Lung (tissue), 12 donors: ENCODE results near the gene PGBD1. TPM values are rescaled to one million over a fixed set of nuclear protein-coding genes. Genes with fewer than 3 reads are reported as not detected.

Experiments
- ATAC-seq: fragments of 200-7000 bp; cut with Tn5 transposase; one replicate; pipeline ENCODE4 v1.9.1; 2020; ENCODE audit warnings: moderate number of reproducible peaks; ENCODE audit not compliant: insufficient read depth, low FRiP score
- DNase-seq, 3 donors: peaks; one replicate each; pipeline ENCODE4 v3.0.0-alpha.2; 2013 to 2017
- H3K27ac ChIP-seq, 2 donors: one replicate each; pipeline ENCODE4 v1.5.1; 2013; ENCODE audit warnings: mild to moderate bottlenecking in 2 of 2, moderate library complexity in 2 of 2, control low read depth in 1 of 2, inconsistent platforms in 1 of 2, low read depth in 1 of 2, low read length in 1 of 2
- H3K27me3 ChIP-seq, 3 donors: one replicate each; pipeline ENCODE4 v1.5.1; 2013; ENCODE audit warnings: low read length in 2 of 3; ENCODE audit not compliant: control insufficient read depth in 3 of 3, insufficient read depth in 3 of 3
- H3K36me3 ChIP-seq, 4 donors: one replicate each; pipeline ENCODE4 v1.5.1; 2013; ENCODE audit warnings: low read length in 4 of 4, mild to moderate bottlenecking in 1 of 4, moderate library complexity in 1 of 4; ENCODE audit not compliant: control insufficient read depth in 4 of 4, insufficient read depth in 4 of 4
- H3K4me1 ChIP-seq, 5 donors: one replicate each; pipeline ENCODE4 v1.5.1; 2013; ENCODE audit warnings: low read length in 5 of 5, mild to moderate bottlenecking in 2 of 5, moderate library complexity in 1 of 5; ENCODE audit not compliant: control insufficient read depth in 5 of 5, insufficient read depth in 5 of 5
- H3K4me3 ChIP-seq: one replicate; pipeline ENCODE4 v1.5.1; 2013; ENCODE audit warnings: mild to moderate bottlenecking, control low read depth, moderate library complexity
- H3K9ac ChIP-seq, 2 donors: one replicate each; pipeline ENCODE4 v1.5.1; 2013; ENCODE audit warnings: low read length in 2 of 2, control low read depth in 1 of 2; ENCODE audit not compliant: insufficient read depth in 1 of 2
- H3K9me3 ChIP-seq, 4 donors: one replicate each; pipeline ENCODE4 v1.5.1; 2013; ENCODE audit warnings: low read length in 3 of 4, mild to moderate bottlenecking in 1 of 4, moderate library complexity in 1 of 4; ENCODE audit not compliant: control insufficient read depth in 4 of 4, insufficient read depth in 3 of 4
- CTCF ChIP-seq: IDR thresholded peaks from 2 replicates; pipeline ENCODE4 v1.5.1; 2012; ENCODE audit warnings: mild to moderate bottlenecking; ENCODE audit errors: control extremely low read depth, extremely low read depth
- WGBS, 2 donors: extraction: QIAGEN DNeasy Blood & Tissue Kit; methylation state at CpG; one replicate each; pipeline ENCODE4 v1.1.7; 2013; 5-methylcytosine and 5-hydroxymethylcytosine counted together
- polyA plus RNA-seq, 2 donors: library from polyadenylated mRNA; stranded (reverse); fragments of 200-250 nt; gene quantifications; one replicate each; pipeline ENCODE4 v1.2.1, GENCODE V29; 2013
- total RNA-seq, 2 donors: library from RNA; depleted of rRNA in 1 of 2; stranded (reverse); fragments of >200 nt in 1 of 2; gene quantifications; one replicate each; pipeline ENCODE4 v1.2.1, GENCODE V29; 2014 to 2021
- donor health status: control.
- donor health status: control.
- donor health status: Bipolar disorder and iron deficiency.
- donor health status: healthy.
- donor health status: DM: yes; HTN: yes; CAD: no.

PGBD1 gene
- total and polyA plus RNA-seq, 4 donors, result 1.8 to 5.8 (median 3.1) TPM

GRCh38 chr6:28252009-28252975 is 29.1 kb upstream of the PGBD1 start, which contains the start of gene ZKSCAN4:
TSS of gene ZKSCAN4 (minus strand) at chr6:28252269. CDS start at chr6:28251980, 289 bp downstream.
- Histone ChIP-seq H3K4me1 (peaks cover 5 to 11% (median 11%) of the 10 kb centered on the region in 5 donors), H3K4me3 (peak within 1 kb of the TSS; percentile 82), H3K9ac (peak within 1 kb of the TSS; percentile 58 to 77), H3K27me3 (peaks cover 0 to 4% (median 3%) of the 10 kb centered on the region in 3 donors), H3K27ac (peak within 1 kb of the TSS; percentile 34 to 68), H3K9me3 (no peaks in the 10 kb centered on the region), H3K36me3 (peaks cover 0 to 8% (median 5%) of the 10 kb centered on the region in 4 donors)
- peak; percentile 97 for ATAC-seq
- no peak for TF ChIP-seq CTCF
- WGBS, 2 donors, result 5 to 6% methylated on average over 14 of the region's 14 CpGs
- DNase-seq, result peak; percentile 84 to 96 (median 91)

- WGBS, 2 donors, result 92 to 100% methylated on average over 1 of the region's 1 CpG
- Histone ChIP-seq H3K4me3 (no peak overlapping the region), H3K4me1 (peaks cover 5 to 15% (median 11%) of the 10 kb centered on the region in 5 donors), H3K36me3 (no peaks in the 10 kb centered on the region), H3K27ac (no peak overlapping the region), H3K9ac (no peak overlapping the region), H3K27me3 (peaks cover 0 to 8% (median 4%) of the 10 kb centered on the region in 3 donors), H3K9me3 (peaks cover 0 to 2% (median 0%) of the 10 kb centered on the region in 4 donors)
- no peak for TF ChIP-seq CTCF
- DNase-seq (no peak), ATAC-seq (no peak)
These were observed 27.3 kb upstream of the PGBD1 start for GRCh38 chr6:28254121-28254519.

DNA sequence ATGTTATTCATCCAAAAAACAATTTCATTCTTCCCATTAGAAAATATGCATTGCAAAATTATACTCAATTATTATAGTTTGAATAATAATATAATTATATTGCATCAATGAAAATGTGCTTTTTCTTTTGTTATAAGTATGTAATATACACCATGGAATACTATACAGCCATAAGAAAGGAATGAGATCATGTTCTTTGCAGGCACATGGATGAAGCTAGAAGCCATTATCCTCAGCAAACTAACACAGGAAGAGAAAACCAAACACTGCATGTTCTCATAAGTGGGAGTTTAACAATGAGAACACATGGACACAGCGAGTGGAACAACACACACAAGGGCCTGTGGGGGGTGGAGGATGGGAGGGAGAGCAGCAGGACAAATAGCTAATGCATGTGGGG is 24.3 kb upstream of the PGBD1 start:
- Histone ChIP-seq H3K36me3 (no peaks in the 10 kb centered on the region), H3K4me3 (no peak overlapping the region), H3K9ac (no peak overlapping the region), H3K9me3 (peaks cover 1 to 12% (median 6%) of the 10 kb centered on the region in 4 donors), H3K4me1 (peaks cover 0 to 11% (median 7%) of the 10 kb centered on the region in 5 donors), H3K27me3 (peaks cover 0 to 14% (median 4%) of the 10 kb centered on the region in 3 donors), H3K27ac (no peak overlapping the region)
- WGBS, 2 donors, result 0 to 5% methylated on average over 1 of the region's 1 CpG
- ATAC-seq, result no peak
- DNase-seq, result no peak
- no peak for TF ChIP-seq CTCF
